GM19397 (cell line): ENCODE data around the gene ADGRG7.
A peak's percentile ranks its signal among the peaks of the same experiment; 100 is the strongest.

Source experiments
- ATAC-seq: cut with Tn5 transposase; IDR thresholded peaks from one replicate; pipeline ENCODE4 v1.9.1; 2021; ENCODE audit warnings: mild to moderate bottlenecking, moderate library complexity; ENCODE audit not compliant: unreplicated experiment

ADGRG7 gene

DNA sequence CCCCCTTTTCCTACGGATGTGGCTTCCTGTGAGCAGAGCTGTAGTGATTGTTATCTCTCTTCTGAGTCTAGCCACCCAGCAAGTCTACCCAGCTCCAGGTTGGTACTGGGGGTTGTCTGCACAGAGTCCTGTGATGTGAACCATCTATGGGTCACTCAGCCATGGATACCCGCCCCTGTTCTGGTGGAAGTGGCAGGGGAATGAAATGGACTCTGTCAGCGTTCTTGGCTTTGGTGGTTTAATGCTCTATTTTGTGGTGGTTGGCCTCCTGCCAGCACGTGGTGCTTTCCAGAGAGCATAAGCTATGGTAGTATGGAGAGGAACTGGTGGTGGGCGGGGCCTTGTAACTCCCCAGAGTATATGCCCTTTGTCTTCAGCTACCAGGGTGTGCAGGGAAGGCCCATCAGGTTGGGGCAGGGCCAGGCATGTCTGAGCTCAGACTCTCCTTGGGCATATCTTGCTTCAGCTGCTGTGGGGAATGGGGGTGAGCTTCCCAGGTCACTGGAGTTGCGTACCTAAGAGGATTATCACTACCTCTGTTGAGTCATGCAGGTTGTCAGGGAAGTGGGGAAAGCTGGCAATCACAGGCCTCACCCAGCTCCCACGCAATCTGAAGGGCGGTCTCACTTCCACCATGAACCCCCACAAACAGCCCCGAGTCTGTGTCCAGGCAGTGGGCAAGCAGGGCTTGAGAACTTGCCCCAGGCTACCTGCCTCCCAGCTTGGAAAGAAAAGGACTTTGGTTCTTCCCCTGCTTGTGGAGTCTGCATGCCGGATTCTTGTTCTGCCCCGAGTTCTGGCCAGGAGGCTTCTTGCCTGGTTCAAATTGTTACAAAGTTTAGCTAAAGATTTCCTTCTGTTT is 9.0 kb upstream of the ADGRG7 start:
- ATAC-seq = peak; percentile 60

DNA sequence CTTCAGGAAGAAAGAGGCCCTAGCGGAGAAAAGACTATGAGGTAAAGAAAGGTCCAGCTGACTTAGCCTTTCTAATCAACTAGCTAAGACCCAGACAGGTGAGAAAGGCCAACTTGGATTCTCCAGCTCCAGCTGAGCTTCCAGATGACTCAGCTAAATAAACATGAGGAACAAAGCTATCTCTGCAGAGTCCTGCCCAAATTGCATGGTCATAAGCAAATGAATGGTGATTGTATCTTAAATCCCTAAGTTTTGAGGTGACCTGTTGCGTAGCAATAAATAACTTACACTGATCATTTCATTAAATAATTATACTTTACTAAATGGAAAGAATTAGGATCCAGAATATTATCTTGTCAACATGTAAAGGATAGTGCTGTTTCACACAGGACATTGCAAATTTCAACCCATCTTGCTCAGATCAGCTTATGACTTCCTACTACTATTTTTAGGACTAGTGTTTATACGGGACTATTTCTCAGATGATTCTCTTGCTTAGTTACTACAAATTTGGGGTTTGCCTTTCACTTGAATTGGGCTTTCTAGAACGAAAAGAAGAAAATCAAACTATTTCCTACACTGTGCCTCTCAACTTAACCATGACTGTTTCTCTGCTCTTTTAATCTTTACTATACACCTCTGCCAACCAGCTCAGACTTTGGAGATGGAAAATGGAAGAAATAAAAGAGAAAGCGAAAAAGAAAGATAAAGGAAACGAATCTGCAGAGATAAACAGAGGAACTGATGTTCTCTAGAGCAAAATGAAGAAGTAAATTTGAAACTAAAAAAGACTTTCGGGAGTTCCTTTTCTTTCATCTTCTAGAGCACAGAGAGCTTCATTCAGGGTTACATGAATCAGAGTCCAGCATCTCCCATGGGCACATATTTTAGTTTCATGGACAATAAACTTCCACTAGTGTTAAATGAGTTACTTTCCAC is 6.6 kb upstream of the ADGRG7 start:
- ATAC-seq = no peak

DNA sequence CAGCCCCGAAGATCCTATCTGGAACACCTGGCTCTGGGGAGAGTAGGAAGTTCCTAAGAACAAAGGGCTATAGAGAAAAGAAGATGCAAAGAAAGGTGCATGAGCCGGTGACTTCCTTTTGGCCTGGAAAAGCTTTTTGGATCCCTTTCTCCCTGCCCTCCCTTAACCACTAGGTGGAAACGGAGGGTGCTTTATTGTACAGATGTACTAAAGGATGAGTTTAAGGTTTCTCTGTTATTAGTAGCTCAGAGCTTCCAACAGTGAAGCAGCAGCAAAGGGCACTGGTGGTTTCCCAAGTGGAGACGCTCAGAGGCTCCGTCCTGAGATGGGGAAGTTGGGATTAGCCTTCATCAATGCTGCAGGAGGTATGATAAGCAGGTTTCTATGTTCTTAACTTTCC is 5.9 kb upstream of the ADGRG7 start:
- ATAC-seq = no peak

DNA sequence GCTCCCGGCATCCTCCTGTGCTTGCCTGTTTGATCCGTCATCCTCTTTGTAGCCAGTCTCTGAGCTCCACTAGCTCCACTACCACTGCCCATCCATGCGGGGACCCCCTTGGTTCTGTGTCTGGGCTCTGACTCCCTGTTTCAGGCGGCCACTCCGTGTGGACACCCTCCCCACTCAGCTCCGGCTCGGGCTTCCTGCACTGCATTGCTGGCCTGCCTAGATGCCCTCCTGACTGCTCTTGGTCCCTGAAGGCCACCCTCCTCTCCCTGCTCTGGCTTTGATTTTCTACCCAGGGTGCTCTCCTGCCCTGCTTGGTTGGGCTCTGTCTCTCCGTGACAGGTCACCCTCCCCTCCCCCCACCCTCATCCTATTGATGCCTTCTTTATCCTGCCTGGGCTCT is 4.0 kb upstream of the ADGRG7 start:
- ATAC-seq = no peak

DNA sequence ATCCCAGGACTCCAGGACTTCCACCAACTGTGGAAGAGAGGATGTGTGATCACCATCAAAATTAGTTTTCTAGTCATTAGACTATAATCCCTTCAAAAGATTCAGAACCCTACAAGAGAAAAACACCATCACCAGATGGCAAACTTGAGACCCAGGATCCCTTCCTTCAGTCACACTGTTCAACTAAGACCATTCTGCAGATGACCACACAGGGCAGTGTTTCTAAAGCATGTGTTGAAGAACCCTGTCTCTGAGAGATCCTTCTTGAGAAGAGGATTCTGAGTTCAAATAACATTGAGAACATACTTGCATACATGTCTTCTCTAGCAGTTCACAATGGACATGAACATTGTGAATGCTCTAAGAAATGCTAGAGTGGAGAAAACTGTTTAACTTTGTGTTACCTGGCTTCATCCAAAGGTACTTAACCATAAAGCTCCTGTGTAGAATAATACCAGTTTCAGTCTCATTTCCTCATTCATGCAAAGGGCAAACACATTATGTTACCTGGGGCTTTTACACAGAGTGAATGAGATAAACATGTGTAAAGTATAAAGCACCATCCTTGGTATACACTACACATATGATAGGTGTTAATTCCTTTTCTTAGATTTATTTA is 2.4 kb upstream of the ADGRG7 start:
- peak; percentile 79 for ATAC-seq

DNA sequence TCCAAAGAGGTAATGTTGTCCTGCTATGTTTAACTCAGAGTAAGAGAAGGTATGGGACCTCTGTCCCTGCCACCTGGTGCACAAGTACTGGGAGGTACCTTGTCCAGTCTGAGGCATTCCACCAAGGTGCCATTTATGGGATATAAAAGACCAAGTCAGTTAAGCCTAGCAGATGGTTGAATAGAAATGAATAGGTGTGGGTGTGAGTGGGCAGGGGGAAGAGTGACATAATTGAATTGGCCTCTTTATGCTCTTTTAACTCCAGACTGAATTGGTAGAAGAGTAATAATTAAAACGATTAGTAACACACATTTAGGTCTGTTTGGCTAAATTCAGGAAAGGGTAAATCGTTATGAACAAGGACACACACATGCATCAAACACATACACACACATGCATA is 562 bp downstream of the ADGRG7 start:
- no peak for ATAC-seq

DNA sequence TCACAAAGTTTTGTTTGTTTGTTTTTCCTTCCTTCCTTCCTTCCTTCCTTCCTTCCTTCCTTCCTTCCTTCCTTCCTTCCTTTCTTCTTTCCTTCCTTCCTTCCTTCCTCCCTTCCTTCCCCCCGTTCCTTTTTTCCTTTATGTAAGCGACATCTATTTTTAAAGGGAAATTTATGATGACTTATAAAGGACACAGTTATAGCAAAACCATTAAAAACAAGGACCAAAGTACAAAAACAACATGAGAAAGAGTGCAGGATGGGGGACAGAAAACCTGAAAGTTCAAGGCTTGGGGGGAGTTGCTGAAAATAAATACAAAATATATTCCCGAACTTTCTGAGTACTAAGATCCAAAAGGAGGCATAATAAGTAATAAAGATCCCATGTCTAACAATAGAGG is 1.8 kb downstream of the ADGRG7 start:
- no peak for ATAC-seq

DNA sequence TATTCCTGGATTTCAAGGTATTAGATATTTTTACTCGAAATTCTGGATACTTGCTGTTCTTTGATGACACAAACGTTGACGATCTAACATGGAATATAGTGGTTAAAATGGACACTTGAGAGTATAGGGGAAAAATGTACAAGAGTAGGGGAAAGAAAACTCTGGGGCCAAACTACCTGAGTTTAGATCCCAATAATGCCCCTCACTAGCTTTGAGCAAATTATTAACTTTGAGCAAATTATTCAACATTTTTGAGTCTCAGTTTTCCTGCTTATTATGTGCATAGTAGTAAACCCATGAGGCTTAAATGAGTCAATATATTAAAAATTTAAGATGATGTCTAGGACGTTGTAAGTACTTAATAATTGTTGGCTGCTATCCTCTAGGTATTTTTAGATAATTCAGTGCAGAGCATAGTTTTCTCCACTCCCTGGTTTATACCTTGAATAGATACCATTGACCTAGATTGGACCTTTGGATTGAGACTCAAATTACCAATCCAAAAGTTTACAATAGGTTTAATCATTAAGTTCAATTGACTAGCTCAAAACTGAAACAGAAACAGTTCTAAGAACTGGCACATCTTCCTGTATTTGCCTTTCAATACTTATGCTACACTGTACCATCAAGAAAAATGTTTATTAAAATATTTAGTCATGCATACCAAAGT is 4.5 kb downstream of the ADGRG7 start:
- ATAC-seq = no peak

DNA sequence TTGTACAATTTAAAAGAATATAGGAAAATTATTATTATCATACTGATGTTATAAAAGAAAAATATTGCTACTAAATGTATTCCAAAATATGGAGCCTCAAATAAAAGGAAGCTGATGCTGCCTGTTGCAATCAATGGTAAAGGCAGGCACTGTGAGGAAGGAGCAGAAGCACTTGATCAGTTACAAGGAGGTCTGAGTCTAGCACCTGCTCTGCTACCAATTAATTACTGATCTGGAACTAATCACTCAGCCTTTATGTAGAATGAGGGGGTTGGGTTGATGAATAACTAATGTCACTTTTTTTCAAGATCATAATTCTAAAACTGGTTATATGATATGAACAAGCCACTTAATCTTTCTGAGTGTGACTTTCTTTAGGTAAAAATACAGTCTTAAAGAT is 5.5 kb downstream of the ADGRG7 start:
- ATAC-seq = no peak

DNA sequence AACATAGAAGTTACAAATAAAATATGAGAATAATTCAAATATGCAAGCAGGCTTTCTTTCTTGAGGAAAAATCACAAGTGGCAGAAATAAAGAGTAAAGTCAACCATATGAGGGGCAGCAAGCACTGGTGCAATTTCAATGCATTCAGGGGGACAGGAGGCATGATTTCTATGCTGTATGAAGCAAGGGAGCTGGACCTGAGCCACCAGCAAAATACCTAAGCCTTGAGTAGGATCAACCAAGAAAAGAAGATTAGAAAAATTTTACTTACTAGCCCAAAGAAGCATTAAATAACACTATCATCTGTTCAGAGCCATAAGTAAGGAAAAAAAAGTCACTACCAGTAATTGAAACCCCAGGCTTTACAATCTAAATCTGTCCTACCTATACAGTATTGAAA is 6.3 kb downstream of the ADGRG7 start:
- no peak for ATAC-seq

DNA sequence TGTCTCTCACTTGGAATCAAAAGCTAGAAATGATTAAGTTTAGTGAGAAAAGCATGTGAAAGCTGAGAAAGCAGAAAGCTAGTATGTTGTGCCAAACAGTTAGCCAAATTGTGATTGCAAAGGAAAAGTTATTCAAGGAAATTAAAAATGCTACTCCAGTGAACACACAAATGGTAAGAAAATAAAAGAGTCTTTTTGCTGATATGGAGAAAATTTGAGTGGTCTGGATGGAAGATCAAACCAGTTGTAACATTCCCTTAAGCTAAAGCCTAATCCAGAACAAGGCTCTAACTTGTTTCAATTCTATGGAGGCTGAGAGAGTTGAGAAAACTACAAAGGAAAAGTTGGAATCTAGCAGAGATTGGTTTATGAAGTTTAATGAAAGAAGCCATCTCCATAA is 11.8 kb downstream of the ADGRG7 start:
- no peak for ATAC-seq

DNA sequence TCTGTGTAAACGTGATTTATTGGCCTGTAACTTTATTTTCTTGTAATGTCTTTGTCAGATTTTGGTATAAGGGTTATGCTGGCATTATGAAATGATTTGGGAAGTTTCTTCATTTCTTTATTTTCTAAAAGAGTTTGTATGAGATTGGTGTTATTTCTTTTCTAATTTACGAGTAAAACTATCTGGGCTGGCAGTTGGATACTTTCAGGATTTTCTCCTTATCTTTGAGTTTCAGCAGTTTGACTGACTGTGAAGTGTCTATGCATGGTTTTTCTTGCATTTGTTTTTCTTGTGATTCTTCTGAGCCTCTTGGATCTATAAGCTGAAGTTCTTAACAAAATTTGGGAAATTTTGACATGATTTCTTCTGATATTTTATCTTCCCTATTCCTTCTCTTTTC is 18.1 kb downstream of the ADGRG7 start:
- no peak for ATAC-seq

DNA sequence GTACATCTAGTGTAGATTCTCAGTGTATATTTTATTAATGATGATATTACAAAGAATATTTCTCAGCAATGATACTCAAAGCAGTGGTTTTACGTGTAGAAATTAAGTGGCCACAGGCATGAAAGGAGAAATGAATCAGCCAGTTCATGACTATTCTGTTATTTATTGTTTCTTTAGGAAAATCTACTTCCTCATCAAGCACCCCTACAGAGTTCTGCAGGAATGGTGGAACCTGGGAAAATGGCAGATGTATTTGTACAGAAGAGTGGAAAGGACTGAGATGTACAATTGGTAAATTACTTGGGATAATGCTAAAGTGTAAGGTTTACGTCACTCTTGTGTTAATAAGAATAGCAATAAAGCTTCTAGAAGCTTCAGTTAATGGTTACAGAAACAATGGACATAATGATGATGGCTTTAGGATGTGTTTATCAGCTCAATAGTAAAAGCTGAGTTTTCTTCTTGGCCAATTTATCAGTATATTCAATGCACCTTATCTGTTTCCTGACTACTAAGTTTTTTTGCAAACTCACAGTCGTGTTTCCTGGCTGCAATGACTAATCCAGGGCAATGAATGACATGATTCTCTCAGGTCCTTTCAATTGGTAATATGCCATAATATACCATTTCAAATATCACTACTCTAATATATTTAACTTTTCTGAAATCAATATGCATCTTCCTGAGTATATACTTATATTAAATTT is 20.2 kb downstream of the ADGRG7 start:
- ATAC-seq = no peak

DNA sequence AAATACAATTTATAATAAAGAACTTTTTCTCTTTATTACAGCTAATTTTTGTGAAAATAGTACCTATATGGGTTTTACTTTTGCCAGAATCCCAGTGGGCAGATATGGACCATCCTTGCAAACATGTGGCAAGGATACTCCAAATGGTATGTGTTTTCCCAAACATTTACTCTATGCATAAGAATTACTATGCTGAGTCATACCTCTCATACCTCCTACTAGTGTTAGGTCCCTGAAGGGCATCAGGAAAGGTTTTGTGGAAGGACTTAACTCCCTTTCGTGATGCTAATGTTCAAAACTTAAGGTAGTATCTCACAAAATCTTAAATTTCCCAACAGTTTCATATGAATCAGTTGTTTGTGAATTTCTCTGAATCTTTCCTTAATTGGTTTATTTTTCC is 21.3 kb downstream of the ADGRG7 start:
- ATAC-seq = no peak

DNA sequence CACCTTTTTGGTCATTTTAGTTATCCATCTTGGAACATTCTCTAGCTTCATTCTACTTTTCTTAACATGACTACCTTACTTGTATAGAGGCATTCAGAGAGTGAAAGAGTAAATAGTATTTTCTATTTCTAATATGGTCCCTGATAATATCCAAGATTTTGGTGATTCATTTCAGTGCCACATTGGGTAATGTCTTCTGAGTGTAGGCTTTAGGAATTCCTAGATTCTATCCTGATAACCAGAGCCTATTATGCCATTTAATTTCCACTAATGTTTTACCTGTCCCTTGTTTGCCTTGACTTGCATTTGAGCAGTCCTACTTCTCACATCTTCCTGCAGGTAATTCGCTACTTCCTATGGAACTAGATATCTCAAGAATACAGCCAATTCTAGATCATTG is 21.8 kb downstream of the ADGRG7 start:
- ATAC-seq = no peak

DNA sequence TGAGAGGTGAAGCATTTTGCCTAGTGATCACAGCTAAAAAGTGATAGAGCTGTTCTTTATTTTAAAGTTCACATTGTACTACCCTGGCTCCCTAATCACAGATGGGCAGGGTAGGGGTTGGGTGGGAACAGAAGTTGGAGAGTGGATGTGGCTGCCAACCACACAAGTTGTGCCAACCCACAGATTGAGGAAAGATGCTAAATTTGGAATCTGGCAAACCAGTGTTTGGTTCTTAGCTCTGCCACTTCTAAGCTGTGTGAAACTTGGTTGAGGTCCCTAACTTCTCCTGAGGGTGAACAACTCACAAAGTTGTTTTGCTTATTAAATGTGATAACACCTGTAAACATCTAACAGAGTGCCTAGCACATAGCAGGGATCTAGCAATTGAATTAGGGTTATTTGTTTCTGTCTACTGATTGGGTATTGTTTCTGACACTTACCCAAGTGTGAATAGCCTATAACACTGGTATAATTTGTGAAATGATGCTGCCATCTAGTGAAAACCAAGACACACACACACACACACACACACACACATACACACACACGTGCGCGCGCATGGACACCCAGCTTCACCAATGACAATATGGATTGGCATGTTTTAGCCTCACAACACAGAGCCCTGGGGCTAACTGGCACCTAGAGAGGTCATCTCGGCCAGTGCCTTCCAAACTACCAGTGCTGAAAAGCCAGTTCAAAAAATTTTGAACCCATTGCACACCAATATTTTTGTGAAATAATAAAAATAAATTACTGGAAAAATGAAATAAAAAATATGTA is 25.3 kb downstream of the ADGRG7 start:
- ATAC-seq = no peak

DNA sequence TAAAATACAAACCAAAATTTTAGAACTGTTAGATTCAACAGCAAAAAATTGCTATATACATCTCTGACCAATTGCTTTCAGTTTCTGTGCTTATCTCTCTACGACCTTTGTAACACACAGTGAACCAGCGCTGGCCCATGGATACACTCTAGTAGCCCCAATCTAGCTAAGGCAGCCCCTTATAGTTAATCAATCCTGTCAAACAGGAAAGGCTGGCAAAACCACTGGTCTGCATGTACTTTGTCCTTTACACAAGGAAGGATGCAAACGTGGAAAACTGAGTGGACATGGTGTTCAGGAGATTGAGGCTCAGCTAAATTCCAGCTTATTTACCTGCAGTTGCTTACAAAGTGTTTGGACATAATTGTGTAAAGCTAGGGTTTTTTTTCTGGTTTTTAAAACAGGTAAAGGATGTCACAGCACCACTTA is 25.9 kb downstream of the ADGRG7 start:
- no peak for ATAC-seq

DNA sequence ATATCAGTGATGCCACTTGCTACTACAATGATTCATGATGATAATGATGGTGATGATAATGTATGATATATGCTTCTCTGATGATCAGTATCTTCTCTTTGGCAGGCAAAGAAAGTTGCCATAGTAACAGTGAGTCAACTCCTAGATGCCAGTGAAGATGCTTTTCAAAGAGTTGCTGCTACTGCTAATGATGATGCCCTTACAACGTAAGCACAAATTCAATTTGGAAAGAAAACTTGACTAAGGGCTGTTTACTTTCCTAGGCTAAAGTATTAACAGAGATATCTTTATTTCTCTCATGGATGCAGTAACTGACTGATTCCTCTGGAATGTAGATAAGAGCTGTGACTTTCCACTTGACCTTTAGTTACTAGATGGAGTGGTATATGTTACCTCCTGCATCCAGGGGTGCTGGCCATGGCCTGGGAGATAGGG is 27.8 kb downstream of the ADGRG7 start:
- ATAC-seq = no peak

DNA sequence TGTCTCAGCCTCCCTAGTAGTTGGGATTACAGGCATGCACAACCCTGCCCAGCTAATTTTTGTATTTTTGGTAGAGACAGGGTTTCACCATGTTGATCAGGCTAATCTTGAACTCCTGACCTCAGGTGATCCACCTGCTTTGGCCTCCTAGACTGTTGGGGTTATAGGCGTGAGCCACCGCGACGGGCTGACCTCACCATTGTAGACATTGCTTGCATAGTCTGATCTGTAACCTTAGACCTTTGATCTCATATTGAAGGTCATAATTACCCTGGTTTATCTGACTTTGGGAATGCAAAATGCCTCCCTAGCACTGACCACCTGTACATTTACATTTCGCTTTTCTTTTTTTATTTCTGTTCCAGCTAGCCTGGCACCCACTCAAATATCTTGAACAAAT is 31.2 kb downstream of the ADGRG7 start:
- no peak for ATAC-seq
